ENCODE results near the gene ACOT8.

DNA sequence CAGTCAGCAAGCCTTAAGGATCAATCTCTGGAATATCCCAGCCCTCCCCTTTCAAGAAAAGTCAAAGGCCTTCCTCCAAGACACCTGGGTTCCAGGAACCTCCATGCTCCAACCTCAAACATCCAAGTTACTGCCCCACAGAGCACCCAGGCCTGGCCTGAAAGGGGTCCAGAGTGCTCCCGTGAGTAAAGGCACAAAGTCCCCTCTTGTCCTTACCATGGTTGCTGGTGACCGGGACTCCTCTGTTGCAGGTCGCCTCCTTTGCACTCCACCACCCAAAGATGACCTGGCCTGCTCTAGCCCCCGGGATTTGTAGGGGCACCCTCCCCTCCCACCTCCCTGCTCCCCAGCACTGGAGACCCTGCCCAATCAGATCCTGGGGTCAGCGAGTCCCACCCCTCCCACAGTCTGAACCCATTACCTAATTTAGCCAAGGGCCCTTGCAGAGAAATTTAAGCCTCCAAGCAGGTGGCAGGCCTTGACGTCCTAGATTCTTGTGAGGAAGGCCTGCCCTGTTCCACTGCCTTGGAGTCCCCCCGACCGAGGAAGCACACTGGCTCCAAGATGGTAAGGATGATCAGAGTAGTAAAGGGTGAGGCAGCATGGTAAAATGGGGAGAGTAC lies 30.1 kb downstream of the ACOT8 start, which contains the start of gene TNNC2:
- TF ChIP-seq, protein P1, sequence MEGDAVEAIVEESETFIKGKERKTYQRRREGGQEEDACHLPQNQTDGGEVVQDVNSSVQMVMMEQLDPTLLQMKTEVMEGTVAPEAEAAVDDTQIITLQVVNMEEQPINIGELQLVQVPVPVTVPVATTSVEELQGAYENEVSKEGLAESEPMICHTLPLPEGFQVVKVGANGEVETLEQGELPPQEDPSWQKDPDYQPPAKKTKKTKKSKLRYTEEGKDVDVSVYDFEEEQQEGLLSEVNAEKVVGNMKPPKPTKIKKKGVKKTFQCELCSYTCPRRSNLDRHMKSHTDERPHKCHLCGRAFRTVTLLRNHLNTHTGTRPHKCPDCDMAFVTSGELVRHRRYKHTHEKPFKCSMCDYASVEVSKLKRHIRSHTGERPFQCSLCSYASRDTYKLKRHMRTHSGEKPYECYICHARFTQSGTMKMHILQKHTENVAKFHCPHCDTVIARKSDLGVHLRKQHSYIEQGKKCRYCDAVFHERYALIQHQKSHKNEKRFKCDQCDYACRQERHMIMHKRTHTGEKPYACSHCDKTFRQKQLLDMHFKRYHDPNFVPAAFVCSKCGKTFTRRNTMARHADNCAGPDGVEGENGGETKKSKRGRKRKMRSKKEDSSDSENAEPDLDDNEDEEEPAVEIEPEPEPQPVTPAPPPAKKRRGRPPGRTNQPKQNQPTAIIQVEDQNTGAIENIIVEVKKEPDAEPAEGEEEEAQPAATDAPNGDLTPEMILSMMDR (IDR thresholded peaks at IDR 0.05; ENCODE audit: borderline replicate concordance, extremely low read depth, low read length, poor library complexity, severe bottlenecking), result no peak
- no peak for TF ChIP-seq EZH2 (IDR thresholded peaks at IDR 0.05; ENCODE audit: borderline replicate concordance, low read depth, low read length, severe bottlenecking)
